Panc1 (cell line): ENCODE measurements around the gene NXPH4.

Experiments used
- POLR2AphosphoS5 ChIP-seq: IDR thresholded peaks from 2 replicates; pipeline ENCODE4 v1.6.1; 2012; ENCODE audit warnings: mild to moderate bottlenecking, low read depth, low read length, moderate library complexity
- TF ChIP-seq, protein P1 (sequence below): fragments of 450-650 bp; IDR thresholded peaks from 2 replicates; pipeline ENCODE4 v1.5.1; 2017; ENCODE audit warnings: mild to moderate bottlenecking
- TF ChIP-seq, protein P2 (sequence below), 2 experiments: IDR thresholded peaks; 2 replicates each; pipeline ENCODE4 v1.6.1; 2011 to 2012; ENCODE audit warnings: low read depth in 2 of 2, control low read depth in 1 of 2, low read length in 1 of 2, mild to moderate bottlenecking in 1 of 2, moderate library complexity in 1 of 2; ENCODE audit not compliant: insufficient read depth in 1 of 2

DNA sequence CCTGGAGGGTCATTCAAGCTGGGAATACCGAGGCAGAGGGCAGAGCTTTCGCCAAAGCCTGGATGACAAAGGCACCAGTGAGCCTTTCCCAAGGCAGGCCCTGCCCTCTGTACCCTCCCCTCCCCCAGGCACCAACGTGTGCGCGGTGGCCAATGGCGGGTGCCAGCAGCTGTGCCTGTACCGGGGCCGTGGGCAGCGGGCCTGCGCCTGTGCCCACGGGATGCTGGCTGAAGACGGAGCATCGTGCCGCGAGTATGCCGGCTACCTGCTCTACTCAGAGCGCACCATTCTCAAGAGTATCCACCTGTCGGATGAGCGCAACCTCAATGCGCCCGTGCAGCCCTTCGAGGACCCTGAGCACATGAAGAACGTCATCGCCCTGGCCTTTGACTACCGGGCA lies 31.2 kb upstream of the NXPH4 start:
- TF ChIP-seq, protein P1, sequence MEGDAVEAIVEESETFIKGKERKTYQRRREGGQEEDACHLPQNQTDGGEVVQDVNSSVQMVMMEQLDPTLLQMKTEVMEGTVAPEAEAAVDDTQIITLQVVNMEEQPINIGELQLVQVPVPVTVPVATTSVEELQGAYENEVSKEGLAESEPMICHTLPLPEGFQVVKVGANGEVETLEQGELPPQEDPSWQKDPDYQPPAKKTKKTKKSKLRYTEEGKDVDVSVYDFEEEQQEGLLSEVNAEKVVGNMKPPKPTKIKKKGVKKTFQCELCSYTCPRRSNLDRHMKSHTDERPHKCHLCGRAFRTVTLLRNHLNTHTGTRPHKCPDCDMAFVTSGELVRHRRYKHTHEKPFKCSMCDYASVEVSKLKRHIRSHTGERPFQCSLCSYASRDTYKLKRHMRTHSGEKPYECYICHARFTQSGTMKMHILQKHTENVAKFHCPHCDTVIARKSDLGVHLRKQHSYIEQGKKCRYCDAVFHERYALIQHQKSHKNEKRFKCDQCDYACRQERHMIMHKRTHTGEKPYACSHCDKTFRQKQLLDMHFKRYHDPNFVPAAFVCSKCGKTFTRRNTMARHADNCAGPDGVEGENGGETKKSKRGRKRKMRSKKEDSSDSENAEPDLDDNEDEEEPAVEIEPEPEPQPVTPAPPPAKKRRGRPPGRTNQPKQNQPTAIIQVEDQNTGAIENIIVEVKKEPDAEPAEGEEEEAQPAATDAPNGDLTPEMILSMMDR, result no peak
- no peak for TF ChIP-seq POLR2AphosphoS5
- TF ChIP-seq, protein P2, sequence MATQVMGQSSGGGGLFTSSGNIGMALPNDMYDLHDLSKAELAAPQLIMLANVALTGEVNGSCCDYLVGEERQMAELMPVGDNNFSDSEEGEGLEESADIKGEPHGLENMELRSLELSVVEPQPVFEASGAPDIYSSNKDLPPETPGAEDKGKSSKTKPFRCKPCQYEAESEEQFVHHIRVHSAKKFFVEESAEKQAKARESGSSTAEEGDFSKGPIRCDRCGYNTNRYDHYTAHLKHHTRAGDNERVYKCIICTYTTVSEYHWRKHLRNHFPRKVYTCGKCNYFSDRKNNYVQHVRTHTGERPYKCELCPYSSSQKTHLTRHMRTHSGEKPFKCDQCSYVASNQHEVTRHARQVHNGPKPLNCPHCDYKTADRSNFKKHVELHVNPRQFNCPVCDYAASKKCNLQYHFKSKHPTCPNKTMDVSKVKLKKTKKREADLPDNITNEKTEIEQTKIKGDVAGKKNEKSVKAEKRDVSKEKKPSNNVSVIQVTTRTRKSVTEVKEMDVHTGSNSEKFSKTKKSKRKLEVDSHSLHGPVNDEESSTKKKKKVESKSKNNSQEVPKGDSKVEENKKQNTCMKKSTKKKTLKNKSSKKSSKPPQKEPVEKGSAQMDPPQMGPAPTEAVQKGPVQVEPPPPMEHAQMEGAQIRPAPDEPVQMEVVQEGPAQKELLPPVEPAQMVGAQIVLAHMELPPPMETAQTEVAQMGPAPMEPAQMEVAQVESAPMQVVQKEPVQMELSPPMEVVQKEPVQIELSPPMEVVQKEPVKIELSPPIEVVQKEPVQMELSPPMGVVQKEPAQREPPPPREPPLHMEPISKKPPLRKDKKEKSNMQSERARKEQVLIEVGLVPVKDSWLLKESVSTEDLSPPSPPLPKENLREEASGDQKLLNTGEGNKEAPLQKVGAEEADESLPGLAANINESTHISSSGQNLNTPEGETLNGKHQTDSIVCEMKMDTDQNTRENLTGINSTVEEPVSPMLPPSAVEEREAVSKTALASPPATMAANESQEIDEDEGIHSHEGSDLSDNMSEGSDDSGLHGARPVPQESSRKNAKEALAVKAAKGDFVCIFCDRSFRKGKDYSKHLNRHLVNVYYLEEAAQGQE (IDR thresholded peaks at IDR 0.05; ENCODE audit: insufficient read depth in 1 of 2, low read depth in 2 of 2, low read length in 1 of 2), result no peak
